ENCODE data around the gene ADH4.
"Not testable (repeated sequence)": the region's sequence is repeated elsewhere in the genome, so short reads cannot be mapped to it uniquely, and the experiment has no call there.

ADH4 gene

GRCh38 chr4:99144070-99144469 is at the start of gene ADH4:
Gene ADH4, minus strand, starts transcription at chr4:99144297. Its CDS starts 75 bp downstream, at chr4:99144222.
- DNase-seq: no peak

GRCh38 chr4:99190336-99190735 is 46.2 kb upstream of the ADH4 start:
- no peak for DNase-seq

GRCh38 chr4:99189900-99190299 is 45.8 kb upstream of the ADH4 start:
- not testable (repeated sequence) for DNase-seq

GRCh38 chr4:99186029-99186428 is 41.9 kb upstream of the ADH4 start:
- DNase-seq: no peak

- no peak for DNase-seq
Measured at GRCh38 chr4:99185581-99185980, 41.5 kb upstream of the ADH4 start.

- no peak for DNase-seq
Measured at GRCh38 chr4:99180382-99181070, 36.4 kb upstream of the ADH4 start.

- no peak for DNase-seq
Measured at GRCh38 chr4:99179626-99180025, 35.5 kb upstream of the ADH4 start.

GRCh38 chr4:99179178-99179577 is 35.1 kb upstream of the ADH4 start:
- DNase-seq: no peak

- no peak for DNase-seq
Measured at GRCh38 chr4:99166544-99166943, 22.4 kb upstream of the ADH4 start.

- no peak for DNase-seq
Measured at GRCh38 chr4:99165978-99166377, 21.9 kb upstream of the ADH4 start.

- no peak for DNase-seq
Measured at GRCh38 chr4:99161373-99162099, 17.4 kb upstream of the ADH4 start.

- no peak for DNase-seq
Measured at GRCh38 chr4:99159699-99160098, 15.6 kb upstream of the ADH4 start.

GRCh38 chr4:99157478-99157935 is 13.4 kb upstream of the ADH4 start:
- DNase-seq: no peak

GRCh38 chr4:99156992-99157391 is 12.9 kb upstream of the ADH4 start:
- DNase-seq: no peak

GRCh38 chr4:99154658-99155342 is 10.7 kb upstream of the ADH4 start:
- DNase-seq: no peak

- no peak for DNase-seq
Measured at GRCh38 chr4:99151995-99152394, 7.9 kb upstream of the ADH4 start.

- DNase-seq: no peak
Measured at GRCh38 chr4:99151452-99151851, 7.4 kb upstream of the ADH4 start.

GRCh38 chr4:99149426-99150019 is 5.4 kb upstream of the ADH4 start:
- no peak for DNase-seq

- no peak for DNase-seq
Measured at GRCh38 chr4:99148550-99148949, 4.5 kb upstream of the ADH4 start.

- DNase-seq: no peak
Measured at GRCh38 chr4:99144587-99144986, 490 bp upstream of the ADH4 start.

GRCh38 chr4:99136329-99136728 is 7.8 kb downstream of the ADH4 start:
- no peak for DNase-seq

- DNase-seq: no peak
Measured at GRCh38 chr4:99135541-99136162, 8.4 kb downstream of the ADH4 start.

GRCh38 chr4:99134586-99134985 is 9.5 kb downstream of the ADH4 start:
- DNase-seq: no peak
